HFF-Myc (cell line): ENCODE results near the gene BPIFA2.
"Not testable (repeated sequence)": the region's sequence is repeated elsewhere in the genome, so short reads cannot be mapped to it uniquely, and the experiment has no call there.

Experiments
- DNase-seq: peaks from one replicate; pipeline ENCODE4 v3.0.0-alpha.2; 2011; ENCODE audit warnings: low read depth; ENCODE audit errors: extremely low read depth
- H3K4me3 ChIP-seq: replicated peaks from 2 replicates; pipeline ENCODE4 v1.5.1; 2011; ENCODE audit warnings: low read depth, mild to moderate bottlenecking, control low read depth, low read length
- TF ChIP-seq, protein P1 (sequence below): IDR thresholded peaks from 2 replicates; pipeline ENCODE4 v1.5.1; 2012; ENCODE audit warnings: mild to moderate bottlenecking, low read depth, low read length, control low read depth; ENCODE audit errors: missing control alignments

Gene BPIFA2

DNA sequence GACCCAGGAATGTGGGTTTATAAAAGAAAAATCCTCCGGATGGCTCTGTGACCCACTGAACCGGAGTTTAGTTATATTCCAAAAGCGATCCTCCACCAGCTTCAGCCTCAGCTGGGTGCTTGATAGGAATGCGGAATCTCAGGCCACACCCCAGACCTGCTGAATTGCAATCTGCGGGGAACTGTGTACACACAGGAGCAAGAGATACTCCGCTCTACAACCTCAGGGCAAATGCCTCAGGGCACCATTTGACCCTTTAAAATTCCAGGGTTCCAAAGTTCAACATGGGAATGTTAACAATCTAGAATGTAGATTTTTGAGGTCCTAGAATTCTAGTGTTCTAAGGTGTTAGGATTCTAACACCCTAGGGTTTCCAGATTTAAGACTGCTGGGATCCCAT is 10.8 kb downstream of the BPIFA2 start:
- TF ChIP-seq, protein P1, sequence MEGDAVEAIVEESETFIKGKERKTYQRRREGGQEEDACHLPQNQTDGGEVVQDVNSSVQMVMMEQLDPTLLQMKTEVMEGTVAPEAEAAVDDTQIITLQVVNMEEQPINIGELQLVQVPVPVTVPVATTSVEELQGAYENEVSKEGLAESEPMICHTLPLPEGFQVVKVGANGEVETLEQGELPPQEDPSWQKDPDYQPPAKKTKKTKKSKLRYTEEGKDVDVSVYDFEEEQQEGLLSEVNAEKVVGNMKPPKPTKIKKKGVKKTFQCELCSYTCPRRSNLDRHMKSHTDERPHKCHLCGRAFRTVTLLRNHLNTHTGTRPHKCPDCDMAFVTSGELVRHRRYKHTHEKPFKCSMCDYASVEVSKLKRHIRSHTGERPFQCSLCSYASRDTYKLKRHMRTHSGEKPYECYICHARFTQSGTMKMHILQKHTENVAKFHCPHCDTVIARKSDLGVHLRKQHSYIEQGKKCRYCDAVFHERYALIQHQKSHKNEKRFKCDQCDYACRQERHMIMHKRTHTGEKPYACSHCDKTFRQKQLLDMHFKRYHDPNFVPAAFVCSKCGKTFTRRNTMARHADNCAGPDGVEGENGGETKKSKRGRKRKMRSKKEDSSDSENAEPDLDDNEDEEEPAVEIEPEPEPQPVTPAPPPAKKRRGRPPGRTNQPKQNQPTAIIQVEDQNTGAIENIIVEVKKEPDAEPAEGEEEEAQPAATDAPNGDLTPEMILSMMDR: no peak
- H3K4me3 ChIP-seq: no peak overlapping the region
- no peak for DNase-seq

DNA sequence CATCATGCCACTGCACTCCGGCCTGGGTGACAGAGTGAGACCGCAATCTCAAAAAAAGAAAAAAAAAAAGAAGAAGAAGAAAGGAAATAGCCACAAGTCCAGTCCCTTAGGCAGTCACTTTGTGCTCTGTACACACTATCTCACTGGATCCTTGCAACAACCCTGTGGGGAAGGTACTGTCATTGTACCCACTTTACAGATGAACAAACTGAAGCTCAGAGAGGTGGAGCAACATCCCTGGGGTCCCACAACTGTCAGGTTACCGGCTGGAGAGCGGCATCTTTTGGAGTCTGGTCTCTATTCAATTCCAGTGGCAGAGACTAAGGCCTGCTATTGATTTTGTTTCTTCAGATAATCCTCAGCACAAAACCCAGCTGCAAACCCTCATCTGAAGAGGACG is 12.2 kb downstream of the BPIFA2 start:
- H3K4me3 ChIP-seq: no peak overlapping the region
- TF ChIP-seq, protein P1: no peak
- DNase-seq: no peak

DNA sequence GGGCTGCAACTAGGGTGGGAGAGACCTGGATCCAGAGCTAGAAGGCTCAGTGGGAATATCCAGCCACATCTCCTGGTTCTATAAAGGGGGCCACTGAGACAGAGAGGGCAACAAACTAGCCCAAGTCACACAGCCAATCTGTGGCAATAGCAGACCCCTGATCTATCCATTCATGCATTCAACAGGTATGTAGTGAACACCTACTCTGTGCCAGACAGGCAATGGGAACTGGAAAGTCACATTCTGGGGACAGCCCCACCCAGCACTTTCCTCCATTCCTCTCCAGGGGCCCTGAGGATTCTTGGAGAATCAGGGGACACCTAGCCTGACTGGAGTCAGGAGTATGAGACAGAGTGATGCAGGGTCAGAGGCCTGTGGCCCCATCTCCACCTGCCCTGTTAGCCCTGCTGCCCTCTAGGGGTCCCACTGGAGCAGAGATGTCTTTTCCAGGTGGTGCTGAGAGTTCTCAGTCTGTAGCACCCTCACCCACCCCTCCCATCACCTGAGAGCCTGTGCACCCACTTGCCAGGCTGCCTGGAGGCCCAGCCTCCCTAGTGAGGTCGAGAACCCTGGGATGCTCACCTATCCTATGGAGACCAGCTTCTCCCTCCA is 13.6 kb downstream of the BPIFA2 start:
- DNase-seq: no peak
- no peak overlapping the region for H3K4me3 ChIP-seq
- TF ChIP-seq, protein P1: no peak

DNA sequence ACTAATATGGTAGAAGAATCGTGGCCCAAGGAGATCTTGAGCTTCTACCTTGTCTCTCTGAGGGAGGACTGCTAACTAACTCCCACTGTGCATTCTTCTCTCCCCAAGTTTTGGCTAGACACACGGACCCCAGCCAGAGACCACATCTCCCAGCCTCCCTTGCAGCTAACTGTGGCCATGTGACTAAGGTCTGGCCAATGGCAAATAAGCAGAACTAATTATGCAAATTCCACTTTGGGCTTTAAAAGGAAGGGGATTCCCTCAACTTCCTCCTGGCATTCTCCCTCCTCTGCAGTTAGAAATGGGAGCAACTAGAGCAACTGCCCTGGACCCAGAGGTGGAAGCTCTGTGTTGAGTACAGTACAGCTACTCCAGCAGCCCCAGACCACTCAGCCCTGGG is 15.4 kb downstream of the BPIFA2 start:
- TF ChIP-seq, protein P1: no peak
- H3K4me3 ChIP-seq: no peak overlapping the region
- DNase-seq: no peak

DNA sequence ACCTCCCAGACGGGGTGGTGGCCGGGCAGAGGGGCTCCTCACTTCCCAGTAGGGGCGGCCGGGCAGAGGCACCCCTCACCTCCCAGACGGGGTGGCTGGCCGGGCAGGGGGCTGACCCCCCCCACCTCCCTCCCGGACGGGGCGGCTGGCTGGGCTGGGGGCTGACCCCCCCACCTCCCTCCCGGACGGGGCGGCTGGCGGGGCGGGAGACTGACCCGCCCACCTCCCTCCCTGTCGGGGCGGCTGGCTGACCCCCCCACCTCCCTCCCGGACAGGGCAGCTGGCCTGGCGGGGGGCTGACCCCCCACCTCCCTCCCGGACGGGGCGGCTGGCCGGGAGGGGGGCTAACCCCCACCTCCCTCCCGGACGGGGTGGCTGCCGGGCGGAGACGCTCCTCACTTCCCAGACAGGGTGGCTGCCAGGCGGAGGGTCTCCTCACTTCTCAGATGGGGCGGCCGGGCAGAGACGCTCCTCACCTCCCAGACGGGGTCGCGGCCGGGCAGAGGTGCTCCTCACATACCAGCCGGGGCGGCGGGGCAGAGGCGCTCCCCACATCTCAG is 17.2 kb downstream of the BPIFA2 start:
- not testable (repeated sequence) for DNase-seq, H3K4me3 ChIP-seq

DNA sequence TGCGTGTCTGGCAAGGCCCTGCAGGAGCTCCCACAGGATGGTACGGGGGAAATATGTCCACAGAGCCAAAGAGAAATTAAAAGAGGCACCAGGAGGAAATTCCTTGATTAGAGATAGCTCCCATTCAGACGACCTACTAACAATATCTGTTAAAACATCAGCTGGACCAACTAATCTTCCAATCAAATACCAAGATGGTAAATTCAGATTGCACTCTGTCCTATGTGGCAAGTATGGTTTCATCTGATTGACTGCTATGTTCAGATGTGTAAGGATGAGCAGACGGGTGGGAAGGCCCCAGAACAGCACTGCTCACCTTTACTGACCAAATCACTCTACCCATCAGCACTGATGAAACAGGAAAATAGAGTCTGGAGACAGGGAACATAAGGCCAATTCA is 19.5 kb downstream of the BPIFA2 start:
- no peak for DNase-seq
- no peak overlapping the region for H3K4me3 ChIP-seq
- TF ChIP-seq, protein P1: no peak

DNA sequence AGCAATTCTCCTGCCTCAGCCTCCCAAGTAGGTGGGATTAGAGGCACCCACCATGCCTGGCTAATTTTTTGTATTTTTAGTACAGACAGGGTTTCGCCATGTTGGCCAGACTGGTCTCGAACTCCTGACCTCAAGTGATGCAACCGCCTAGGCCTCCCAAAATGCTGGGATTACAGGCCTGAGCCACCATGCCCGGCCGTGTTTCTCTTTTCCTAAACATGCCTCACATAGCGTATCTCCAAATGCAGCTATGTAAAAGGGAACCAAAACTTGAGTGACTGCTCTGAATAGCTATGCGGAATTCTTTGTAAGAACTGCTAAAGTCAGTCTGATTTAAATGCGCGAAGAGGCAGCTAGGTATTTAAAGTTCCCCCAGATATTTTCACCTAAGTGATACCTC is 20.5 kb downstream of the BPIFA2 start:
- no peak for DNase-seq
- no peak overlapping the region for H3K4me3 ChIP-seq
- TF ChIP-seq, protein P1: no peak
